ENCODE data around the gene ELMO2. TPM values are rescaled to one million over a fixed set of nuclear protein-coding genes. Genes with fewer than 3 reads are reported as not detected.

Gene ELMO2
- total RNA-seq, 1 experiment from 2014 or later = 51.6 TPM

- H3K9me3 Mint-ChIP-seq (ENCODE audit: low read depth, unreplicated experiment) = no peaks in the 10 kb centered on the region
- CTCF ChIA-PET = interaction anchor here (0.7 to 1.0 kb wide), 3 partner anchors 9 to 195 kb away, joined by 3 to 4 read pairs (median 3); no protein-coding TSS in a partner anchor
- H3K4me3 Mint-ChIP-seq (ENCODE audit: low read depth, unreplicated experiment) = no peak overlapping the region
- intact Hi-C loops (cut with micrococcal nuclease; ENCODE audit: unreplicated experiment) = no loop called here
- H3K4me1 Mint-ChIP-seq (ENCODE audit: low read depth, unreplicated experiment) = no peaks in the 10 kb centered on the region
- peaks cover 99% of the 10 kb centered on the region for H3K27me3 Mint-ChIP-seq (ENCODE audit: unreplicated experiment)
- no peak overlapping the region for H3K27ac Mint-ChIP-seq (ENCODE audit: unreplicated experiment)
- DNase-seq = no peak
- BruUV-seq (replicated peaks) = no TSS peak
- TF ChIP-seq, protein P1, sequence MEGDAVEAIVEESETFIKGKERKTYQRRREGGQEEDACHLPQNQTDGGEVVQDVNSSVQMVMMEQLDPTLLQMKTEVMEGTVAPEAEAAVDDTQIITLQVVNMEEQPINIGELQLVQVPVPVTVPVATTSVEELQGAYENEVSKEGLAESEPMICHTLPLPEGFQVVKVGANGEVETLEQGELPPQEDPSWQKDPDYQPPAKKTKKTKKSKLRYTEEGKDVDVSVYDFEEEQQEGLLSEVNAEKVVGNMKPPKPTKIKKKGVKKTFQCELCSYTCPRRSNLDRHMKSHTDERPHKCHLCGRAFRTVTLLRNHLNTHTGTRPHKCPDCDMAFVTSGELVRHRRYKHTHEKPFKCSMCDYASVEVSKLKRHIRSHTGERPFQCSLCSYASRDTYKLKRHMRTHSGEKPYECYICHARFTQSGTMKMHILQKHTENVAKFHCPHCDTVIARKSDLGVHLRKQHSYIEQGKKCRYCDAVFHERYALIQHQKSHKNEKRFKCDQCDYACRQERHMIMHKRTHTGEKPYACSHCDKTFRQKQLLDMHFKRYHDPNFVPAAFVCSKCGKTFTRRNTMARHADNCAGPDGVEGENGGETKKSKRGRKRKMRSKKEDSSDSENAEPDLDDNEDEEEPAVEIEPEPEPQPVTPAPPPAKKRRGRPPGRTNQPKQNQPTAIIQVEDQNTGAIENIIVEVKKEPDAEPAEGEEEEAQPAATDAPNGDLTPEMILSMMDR (IDR thresholded peaks at IDR 0.05; ENCODE audit: unreplicated experiment) = no peak
- H3K36me3 Mint-ChIP-seq (ENCODE audit: insufficient read depth, unreplicated experiment) = no peaks in the 10 kb centered on the region
Measured at GRCh38 chr20:46322641-46323040, 83.8 kb downstream of the ELMO2 start.

DNA sequence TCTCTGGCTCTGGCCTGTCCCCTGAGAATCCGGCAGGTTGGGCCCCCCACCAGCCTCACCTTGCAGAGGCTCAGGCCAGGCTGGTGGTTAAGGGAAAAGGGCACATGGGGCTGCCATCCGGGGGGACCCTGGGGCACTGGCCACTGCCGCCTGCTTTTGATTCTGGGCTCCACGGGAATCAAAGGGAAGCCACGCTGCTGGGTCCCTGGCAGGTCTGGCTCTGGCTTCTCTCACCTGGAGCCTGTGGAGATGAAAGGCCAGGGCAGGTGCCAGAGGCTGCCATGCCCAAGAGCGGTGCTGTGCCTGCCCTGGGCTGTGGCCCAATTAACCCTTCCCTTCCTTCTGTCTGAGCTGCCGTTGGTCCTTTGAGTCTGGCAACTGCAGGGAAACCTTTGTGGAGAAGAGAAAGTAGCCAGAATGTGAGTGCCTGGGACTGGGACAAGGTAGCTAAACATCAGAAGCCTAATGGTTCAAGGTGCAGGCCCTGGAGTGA lies 88.7 kb downstream of the ELMO2 start:
- Mint-ChIP-seq H3K27me3 (ENCODE audit: unreplicated experiment) (peaks cover 99% of the 10 kb centered on the region), H3K4me3 (ENCODE audit: low read depth, unreplicated experiment) (no peak overlapping the region), H3K36me3 (ENCODE audit: insufficient read depth, unreplicated experiment) (no peaks in the 10 kb centered on the region), H3K27ac (ENCODE audit: unreplicated experiment) (no peak overlapping the region), H3K9me3 (ENCODE audit: low read depth, unreplicated experiment) (no peaks in the 10 kb centered on the region), H3K4me1 (ENCODE audit: low read depth, unreplicated experiment) (no peaks in the 10 kb centered on the region)
- TF ChIP-seq, protein P1 (IDR thresholded peaks at IDR 0.05; ENCODE audit: unreplicated experiment) = no peak
- CTCF ChIA-PET = interaction anchor here (0.7 kb wide), 1 partner anchor 132 kb away, joined by 3 read pairs; no protein-coding TSS in a partner anchor
- no TSS peak for BruUV-seq (replicated peaks)
- intact Hi-C loops (cut with micrococcal nuclease; ENCODE audit: unreplicated experiment) = loop anchor here (2.0 kb wide), 1 partner anchor 189 kb away; no protein-coding TSS in a partner anchor
- no peak for DNase-seq

DNA sequence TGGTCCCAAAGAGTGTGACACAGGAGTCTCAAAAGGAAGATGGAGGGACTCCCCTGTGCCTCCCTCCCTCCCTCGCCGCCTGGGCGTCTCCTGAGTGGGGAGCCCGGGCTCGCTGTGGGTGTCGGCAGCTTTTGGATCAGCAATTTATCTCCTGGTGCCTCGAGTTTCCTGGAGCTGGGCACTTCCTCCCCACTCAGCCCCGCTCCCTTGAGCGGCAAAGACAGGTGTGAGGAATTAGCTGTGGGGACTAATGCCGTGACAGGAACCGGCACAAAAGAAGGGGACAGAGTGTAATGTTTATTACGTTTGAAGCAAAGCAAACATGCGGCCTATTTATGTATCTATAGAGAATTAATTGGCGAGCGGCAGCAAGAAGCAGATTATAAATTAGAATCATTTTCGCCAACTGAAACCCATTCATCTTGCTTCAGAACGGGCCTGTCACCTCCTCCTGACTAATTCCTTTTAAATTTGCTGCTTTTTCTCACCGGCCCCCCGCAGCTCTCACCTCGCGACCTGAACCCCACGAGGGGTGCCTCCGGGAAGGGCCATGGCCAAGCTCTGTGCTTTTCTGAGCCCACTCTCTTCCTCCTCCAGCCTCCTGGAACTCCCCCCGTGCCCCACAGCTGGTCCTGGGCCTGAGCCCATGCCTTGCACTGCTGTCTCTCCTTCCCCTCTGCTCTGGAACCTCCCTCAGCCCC lies 89.3 kb downstream of the ELMO2 start:
- intact Hi-C loops (cut with micrococcal nuclease; ENCODE audit: unreplicated experiment) = loop anchor here (2.0 kb wide), 1 partner anchor 188 kb away; no protein-coding TSS in a partner anchor
- CTCF ChIA-PET = interaction anchor here (0.7 to 0.9 kb wide), 3 partner anchors 10 to 131 kb away, joined by 3 read pairs; no protein-coding TSS in a partner anchor
- TF ChIP-seq, protein P1 (IDR thresholded peaks at IDR 0.05; ENCODE audit: unreplicated experiment) = no peak
- no TSS peak for BruUV-seq (replicated peaks)
- no peak overlapping the region for H3K27ac Mint-ChIP-seq (ENCODE audit: unreplicated experiment)
- H3K9me3 Mint-ChIP-seq (ENCODE audit: low read depth, unreplicated experiment) = no peaks in the 10 kb centered on the region
- no peak for DNase-seq
- H3K27me3 Mint-ChIP-seq (ENCODE audit: unreplicated experiment) = peaks cover 99% of the 10 kb centered on the region
- H3K36me3 Mint-ChIP-seq (ENCODE audit: insufficient read depth, unreplicated experiment) = no peaks in the 10 kb centered on the region
- no peaks in the 10 kb centered on the region for H3K4me1 Mint-ChIP-seq (ENCODE audit: low read depth, unreplicated experiment)
- H3K4me3 Mint-ChIP-seq (ENCODE audit: low read depth, unreplicated experiment) = no peak overlapping the region

Other genes with a start within 250 kb of the ELMO2 start
- gene CDH22, start 98.1 kb downstream of the ELMO2 start, total RNA-seq (2022) = not detected in 2 replicates
- not detected in 2 replicates for gene ZNF334, start 106.9 kb upstream of the ELMO2 start, total RNA-seq (2022)
- not detected in 2 replicates for gene OCSTAMP, start 144.0 kb upstream of the ELMO2 start, total RNA-seq (2022)
- 0.49 TPM in 1 of 2 replicates, not detected in the other for gene SLC13A3, start 244.8 kb upstream of the ELMO2 start, total RNA-seq (2022)